Stimulated activated naive CD4-positive, alpha-beta T cell (primary cell): ENCODE results near the gene ZPR1.

Experiments
- DNase-seq, 6 experiments: peaks; one replicate each; lab custom pipeline; 2025; lab: John Stamatoyannopoulos, UW

Gene ZPR1

DNA sequence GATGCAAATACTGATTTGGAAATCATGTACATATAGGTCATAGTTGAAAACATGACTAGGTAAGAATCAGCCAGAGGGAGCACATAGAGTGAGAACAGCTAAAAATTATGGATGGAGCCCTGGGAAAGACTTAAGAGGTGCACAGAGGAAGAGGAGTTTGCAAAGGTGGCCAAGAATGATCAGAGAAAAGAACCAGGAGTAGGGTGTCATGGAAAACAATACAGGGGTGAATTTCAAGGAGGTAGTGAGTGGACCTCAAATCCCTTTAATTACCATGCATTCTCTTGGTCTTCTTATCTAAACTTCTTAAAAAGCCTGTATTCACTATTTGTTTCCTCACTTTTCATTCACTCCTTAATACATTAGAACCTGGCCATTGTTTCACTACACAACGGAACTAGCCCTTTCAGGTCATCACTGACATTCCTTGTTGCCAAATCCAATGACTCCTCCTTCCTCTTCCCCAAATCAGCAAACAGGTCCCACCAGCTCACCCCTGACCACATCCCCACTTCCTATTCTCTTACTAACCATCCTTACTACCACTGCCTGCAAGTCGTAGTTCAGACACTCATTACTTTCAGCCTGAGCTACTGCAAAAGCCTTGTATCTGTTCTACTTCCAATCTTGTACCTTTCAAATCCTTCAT, 37.6 kb downstream of the ZPR1 start:
- no peak for DNase-seq

DNA sequence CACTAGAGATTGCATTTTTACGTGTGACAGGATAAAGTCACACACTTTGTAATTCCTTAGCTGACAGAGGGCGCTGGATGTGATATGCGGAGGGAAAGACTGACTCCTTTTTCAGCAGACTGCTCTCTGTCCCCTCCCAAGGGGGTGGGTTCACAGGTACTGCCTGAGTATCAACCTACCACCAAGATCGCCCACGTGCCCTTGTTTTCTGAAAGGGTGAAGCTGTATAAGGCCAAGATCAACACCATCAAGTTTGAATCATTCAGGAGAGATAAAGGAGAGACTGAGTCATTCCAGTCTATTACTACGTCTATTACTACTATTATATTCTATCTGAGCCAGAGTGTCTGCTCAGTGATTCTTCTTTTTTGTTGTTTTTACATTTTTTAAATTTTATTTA, 45.7 kb downstream of the ZPR1 start:
- no peak for DNase-seq

DNA sequence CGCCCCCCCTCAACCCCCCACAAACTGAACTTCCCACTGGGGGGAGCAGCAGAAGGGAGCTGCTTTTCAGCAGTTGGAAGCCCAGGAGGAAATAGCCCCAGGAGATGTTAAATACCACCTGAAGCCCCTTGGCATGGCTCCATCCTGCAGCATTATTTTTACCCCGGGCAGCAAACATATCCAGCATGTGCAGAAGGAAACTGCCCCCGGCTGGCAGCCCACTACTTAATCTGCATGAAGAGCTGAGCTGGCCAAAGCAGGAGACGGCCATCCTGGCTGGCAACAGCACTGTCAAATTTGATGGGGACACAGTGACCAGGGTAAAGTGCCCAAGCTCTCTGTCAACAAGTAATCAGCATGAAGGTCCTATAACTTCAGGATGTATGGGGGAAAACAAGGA, 47.1 kb downstream of the ZPR1 start:
- no peak for DNase-seq

DNA sequence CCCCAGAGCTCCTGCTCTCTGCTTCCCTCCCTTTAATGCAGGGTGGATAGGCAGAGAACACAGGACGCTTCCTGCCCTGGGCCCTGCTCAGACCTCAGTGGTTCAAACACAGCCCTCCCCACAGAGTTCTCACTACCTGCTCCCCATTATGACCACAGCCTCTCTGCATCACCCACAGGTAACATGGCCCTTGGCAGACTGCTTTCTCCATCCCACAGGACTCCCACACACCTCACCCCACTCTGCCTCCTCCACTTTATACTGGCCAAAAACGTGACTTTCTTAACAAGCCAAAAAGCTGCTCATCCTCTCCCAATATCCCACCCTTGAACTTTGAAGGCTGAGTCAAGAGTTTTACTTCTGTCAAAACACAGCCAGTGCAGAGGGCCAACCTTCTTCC, 48.8 kb downstream of the ZPR1 start:
- no peak for DNase-seq

- no peak for DNase-seq
Measured at GRCh38 chr11:116736763-116737162, 51.1 kb downstream of the ZPR1 start.

DNA sequence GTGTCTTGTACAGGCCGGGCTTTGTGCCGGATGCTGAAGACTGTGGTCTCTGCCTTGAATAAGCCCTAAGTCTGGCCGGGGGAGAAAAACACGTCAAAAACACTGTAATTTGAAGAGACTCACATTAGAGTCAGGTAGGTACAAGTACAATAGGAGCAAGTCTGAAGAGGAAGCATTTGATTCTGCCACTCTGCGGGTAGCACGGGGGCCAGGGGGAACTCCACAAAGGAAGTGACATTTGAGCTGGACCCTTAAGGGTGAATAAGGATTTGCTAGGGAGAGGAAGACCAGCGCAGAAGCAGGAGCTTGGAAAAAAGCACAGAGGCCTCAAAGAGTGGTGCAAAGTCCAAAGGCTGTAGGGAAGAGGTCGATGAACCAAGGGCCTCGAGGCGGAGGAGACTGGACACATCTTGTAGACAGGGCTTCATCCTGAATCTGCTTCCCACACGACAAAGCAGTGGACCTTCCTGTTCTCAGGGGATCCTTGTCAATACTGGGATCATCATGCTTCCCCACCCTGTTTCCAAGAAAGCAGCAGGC, 53.8 kb downstream of the ZPR1 start:
- no peak for DNase-seq

GRCh38 chr11:116733043-116733755, 54.6 kb downstream of the ZPR1 start:
- DNase-seq = no peak

GRCh38 chr11:116732271-116733042, 55.4 kb downstream of the ZPR1 start:
- DNase-seq = peak in 5 of 6 experiments; percentile 28 to 42 (median 31)

DNA sequence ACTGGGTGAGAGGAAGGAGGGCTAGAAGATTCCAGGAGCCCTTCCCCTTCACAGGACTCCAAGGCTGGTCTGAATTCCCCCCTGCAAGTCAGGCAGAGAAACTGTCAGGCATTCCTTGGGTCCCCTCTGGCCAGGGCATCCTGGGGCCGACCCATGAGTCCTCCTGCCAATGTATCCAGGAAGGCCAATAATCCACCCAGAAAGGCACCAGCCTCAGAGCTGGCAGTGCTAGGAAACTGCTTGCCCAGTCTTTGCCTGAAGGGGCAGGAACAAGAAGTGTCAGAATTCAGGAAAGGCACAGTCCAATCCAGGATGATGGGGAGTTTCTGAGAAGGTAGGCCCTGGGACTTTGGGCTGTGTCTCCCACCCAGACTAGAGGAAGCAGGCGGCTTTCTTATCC, 56.0 kb downstream of the ZPR1 start:
- DNase-seq = no peak

- DNase-seq = no peak
Measured at GRCh38 chr11:116731097-116731761, 56.6 kb downstream of the ZPR1 start.

GRCh38 chr11:116730601-116731000, 57.2 kb downstream of the ZPR1 start:
- no peak for DNase-seq

- DNase-seq = no peak
Measured at GRCh38 chr11:116730241-116730561, 57.6 kb downstream of the ZPR1 start.

DNA sequence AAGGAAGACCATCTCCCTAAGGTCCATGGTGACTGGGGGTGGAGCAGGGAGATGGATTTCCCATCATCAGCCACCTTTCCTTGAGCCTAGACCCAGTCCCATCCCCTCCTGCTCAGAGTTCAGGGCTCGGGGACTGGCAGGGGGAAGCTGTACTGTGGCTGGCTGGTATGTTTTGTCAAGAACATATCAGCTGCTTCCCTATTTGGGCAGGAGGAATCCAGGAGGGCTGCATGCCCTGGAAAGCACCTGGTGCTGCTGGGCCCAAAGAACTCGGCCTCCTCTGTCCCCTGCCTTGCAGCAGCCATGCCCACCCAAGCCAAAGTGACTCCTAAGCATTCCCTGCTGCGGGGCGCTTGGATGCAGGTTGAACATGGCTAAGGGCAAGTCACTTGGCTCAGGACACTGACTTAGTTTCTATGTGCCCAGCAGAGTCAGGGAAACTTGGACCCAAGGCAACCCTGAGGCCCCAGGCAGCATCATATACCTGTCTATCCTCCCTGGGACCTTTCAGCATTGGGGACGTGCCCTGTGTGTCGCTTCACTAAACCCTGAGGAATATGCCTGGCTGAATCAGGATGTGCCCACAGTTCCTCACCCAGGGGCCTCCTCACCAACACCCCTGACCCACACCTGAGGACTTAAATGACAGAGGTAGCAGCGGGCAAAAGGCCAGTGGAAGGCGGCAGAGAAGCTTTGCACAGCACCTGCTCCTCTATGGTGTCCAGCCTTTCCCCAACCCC, 58.2 kb downstream of the ZPR1 start:
- no peak for DNase-seq

DNA sequence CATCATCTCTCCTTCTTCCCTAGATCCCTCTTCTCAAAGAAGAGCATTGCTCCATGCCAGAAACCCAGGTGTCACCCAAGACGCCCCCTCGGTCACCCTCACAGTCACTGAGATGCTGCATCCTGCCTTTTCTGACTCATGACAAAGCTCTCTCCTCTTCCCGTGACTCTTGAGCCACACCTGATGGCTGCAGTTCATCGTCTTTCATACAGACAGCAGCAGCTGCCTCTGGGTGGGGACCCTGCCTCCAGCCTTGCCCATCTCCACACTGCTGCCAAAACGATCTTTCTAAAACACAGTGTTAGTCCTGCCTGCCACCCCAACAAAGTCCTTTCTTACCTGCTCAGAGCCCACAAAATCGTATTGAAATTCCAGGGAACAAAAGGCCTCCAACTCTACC, 59.8 kb downstream of the ZPR1 start:
- DNase-seq = no peak

DNA sequence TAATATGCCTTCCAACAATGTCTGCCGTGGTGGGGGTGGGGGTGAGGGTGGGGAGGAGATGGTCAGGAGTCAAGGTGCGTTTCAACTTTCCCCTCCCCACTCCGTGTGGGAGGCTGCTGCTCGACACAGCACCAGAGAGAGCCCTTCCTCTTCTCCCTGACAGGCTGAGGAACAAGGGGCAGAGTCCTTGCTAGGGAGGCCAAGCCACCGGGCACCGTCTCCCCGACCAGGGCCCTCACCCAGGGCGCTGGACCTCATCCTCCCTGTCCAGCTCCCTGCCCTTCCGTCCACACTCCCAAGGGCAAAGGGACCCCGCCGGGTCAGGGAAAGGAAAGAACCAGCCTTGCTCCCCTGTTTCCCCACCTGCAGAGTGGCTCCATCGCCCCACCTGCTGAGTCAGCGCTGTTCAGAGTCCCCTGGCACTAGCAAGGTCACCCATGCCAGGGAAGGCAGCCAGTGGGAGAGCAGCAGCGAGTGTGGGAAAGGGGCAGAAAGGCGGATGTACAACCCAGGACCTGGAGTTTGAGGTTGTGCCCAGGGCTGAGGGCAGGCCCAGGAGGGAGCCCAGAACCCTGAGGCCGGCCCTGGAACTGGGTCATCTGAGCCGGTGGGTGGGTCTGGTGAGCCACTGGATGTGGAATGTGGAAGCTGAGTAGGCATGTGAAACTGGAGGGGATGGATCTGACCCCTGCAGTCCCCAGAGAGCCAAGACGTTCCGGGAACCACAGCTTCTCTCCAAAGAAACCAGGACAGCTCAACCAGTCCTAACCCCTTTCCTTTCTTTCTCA, 62.2 kb downstream of the ZPR1 start:
- DNase-seq = no peak

- DNase-seq = no peak
Measured at GRCh38 chr11:116724813-116725212, 63.0 kb downstream of the ZPR1 start.
